ENCODE results near the gene CCRL2. TPM values are rescaled to one million over a fixed set of nuclear protein-coding genes. Genes with fewer than 3 reads are reported as not detected.

Gene CCRL2
- total and polyA plus RNA-seq, 9 of the 15 experiments (the other 6 are each of a cell fraction or from before 2014, with no cell fraction given): 3.4 to 5.7 (median 4.0) TPM

DNA sequence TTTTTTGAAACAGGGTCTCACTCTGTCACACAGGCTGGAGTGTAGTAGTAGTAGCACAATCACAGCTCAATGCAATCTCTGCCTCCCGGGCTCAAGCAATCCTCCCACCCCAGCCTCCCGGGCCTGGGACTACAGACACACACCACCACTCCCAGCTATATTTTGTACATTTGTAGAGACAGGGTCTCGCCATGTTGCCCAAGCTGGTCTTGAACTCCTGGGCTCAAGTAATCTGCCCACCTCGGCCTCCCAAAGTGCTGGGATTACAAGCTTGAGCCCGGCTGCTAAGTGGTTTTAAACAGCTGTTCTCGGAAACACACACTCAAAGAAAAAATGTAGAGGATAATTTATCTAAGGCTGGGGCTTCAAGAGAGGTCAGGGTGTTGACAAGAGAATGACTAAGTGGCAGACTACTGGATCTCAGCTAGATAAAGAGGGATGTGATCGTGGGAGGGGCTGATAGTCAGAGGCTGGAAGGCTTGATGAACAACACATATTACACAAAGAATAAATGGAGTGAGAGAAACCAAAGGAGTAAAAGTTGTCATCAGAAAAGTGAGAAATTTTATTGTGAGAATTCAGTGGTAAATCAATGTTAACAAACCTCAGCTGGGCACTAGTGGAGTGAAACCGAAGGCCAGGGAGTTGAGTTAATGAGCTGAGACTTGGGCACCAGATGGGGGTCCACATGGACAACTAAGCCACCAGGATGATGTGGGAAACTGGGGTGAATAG, 6.9 kb upstream of the CCRL2 start (continued):
- TF ChIP-seq E2F6 (IDR thresholded peaks at IDR 0.05; ENCODE audit: borderline replicate concordance in 1 of 2, extremely low read depth in 1 of 2, insufficient read depth in 1 of 2, insufficient read length in 1 of 2, low read depth in 1 of 2, low read length in 1 of 2, poor library complexity in 1 of 2, severe bottlenecking in 1 of 2): no peak
- TF ChIP-seq EHMT2 (IDR thresholded peaks at IDR 0.05): no peak; the same call in 1 of the 2 replicates
- TF ChIP-seq WHSC1 (IDR thresholded peaks at IDR 0.05; ENCODE audit: low read length): no peak
- no peak for TF ChIP-seq ESRRB (CRISPR knock-in tag; IDR thresholded peaks at IDR 0.05; ENCODE audit: borderline replicate concordance)
- TF ChIP-seq ETS2 (tag; IDR thresholded peaks at IDR 0.05; ENCODE audit: borderline replicate concordance, poor library complexity, severe bottlenecking): no peak
- no peak for TF ChIP-seq SIN3A (IDR thresholded peaks at IDR 0.05; ENCODE audit: borderline replicate concordance in 2 of 2, control insufficient read depth in 1 of 2, low read depth in 2 of 2, low read length in 2 of 2)
- peak; percentile 76 for TF ChIP-seq MAFG (tag; conservative IDR thresholded peaks at IDR 0.05)
- no peak for TF ChIP-seq ZFP1 (CRISPR knock-in tag; IDR thresholded peaks at IDR 0.05)
- no peak for TF ChIP-seq ZNF592 (IDR thresholded peaks at IDR 0.05)
- TF ChIP-seq ZBTB40 (IDR thresholded peaks at IDR 0.05): no peak
- TF ChIP-seq ZBTB40 (CRISPR knock-in tag; IDR thresholded peaks at IDR 0.05): no peak
- 0 out of 2 replicates have a peak, but pooled peaks have one; percentile 44 for TF ChIP-seq ZNF766 (CRISPR knock-in tag; conservative IDR thresholded peaks at IDR 0.05)
